ENCODE data around the gene SUMO2. TPM values are rescaled to one million over a fixed set of nuclear protein-coding genes. Genes with fewer than 3 reads are reported as not detected.

SUMO2 gene
- total and polyA plus RNA-seq, 2 of the 8 experiments (the other 6 are each of a cell fraction or from before 2014, with no cell fraction given): 184 to 779 TPM

- Histone ChIP-seq H3K23me2 (ENCODE audit: low read depth, low read length) (no peaks in the 10 kb centered on the region), H2BK20ac (ENCODE audit: low read length) (no peak overlapping the region), H4K20me1 (replicated peaks in 1 of 2; ENCODE audit: control insufficient read depth in 1 of 2, insufficient read depth in 2 of 2, low read length in 2 of 2) (no peaks in the 10 kb centered on the region), H3K79me1 (ENCODE audit: low read depth, low read length) (no peaks in the 10 kb centered on the region; the same call in 1 of the 2 replicates), H3K36me3 (ENCODE audit: control insufficient read depth in 2 of 4, insufficient read depth in 4 of 4, low read length in 3 of 4) (no peaks in the 10 kb centered on the region), H3K56ac (replicated peaks; ENCODE audit: insufficient read length, low read depth, low read length) (no peak overlapping the region), H3K9me3 (ENCODE audit: insufficient read depth in 2 of 2, low read depth in 1 of 2, low read length in 1 of 2) (no peaks in the 10 kb centered on the region), H2BK12ac (ENCODE audit: low read depth, low read length) (no peak overlapping the region), H3K4me3 (ENCODE audit: extremely low read depth in 1 of 4, insufficient read depth in 2 of 4, low read depth in 3 of 4, low read length in 4 of 4) (no peak overlapping the region), H3K4me2 (ENCODE audit: insufficient read depth in 1 of 2, low read depth in 2 of 2, low read length in 2 of 2) (no peak overlapping the region), H3K4ac (replicated peaks; ENCODE audit: insufficient read length, low read depth, low read length) (no peak overlapping the region), H2AK5ac (ENCODE audit: low read depth, low read length) (no peak overlapping the region), H2BK15ac (ENCODE audit: low read length) (no peak overlapping the region), H3K18ac (ENCODE audit: extremely low read depth, low read length) (no peak overlapping the region), H3K14ac (ENCODE audit: insufficient read length) (no peak overlapping the region), H3K27ac (ENCODE audit: low read depth, low read length) (no peak overlapping the region), H3K4me1 (replicated peaks in 1 of 4; ENCODE audit: control insufficient read depth in 3 of 4, insufficient read depth in 4 of 4, low read length in 3 of 4) (no peaks in the 10 kb centered on the region; a peak in 1 of 7 replicates), H3K9ac (replicated peaks in 1 of 4; ENCODE audit: extremely low read depth in 1 of 4, low read depth in 3 of 4, low read length in 3 of 4) (no peak overlapping the region), H4K8ac (ENCODE audit: extremely low read depth, insufficient read depth, low read length) (no peak overlapping the region), H4K5ac (ENCODE audit: insufficient read length, low read depth, low read length) (no peak overlapping the region), H3K23ac (ENCODE audit: insufficient read length) (no peak overlapping the region), H4K91ac (replicated peaks; ENCODE audit: insufficient read length, low read length) (no peak overlapping the region), H3K27me3 (replicated peaks in 1 of 4; ENCODE audit: control insufficient read depth in 3 of 4, extremely low read depth in 1 of 4, insufficient read depth in 3 of 4, low read length in 3 of 4) (no peaks in the 10 kb centered on the region), H2BK5ac (ENCODE audit: low read depth, low read length) (no peak overlapping the region), H2BK120ac (replicated peaks; ENCODE audit: low read depth, low read length) (no peak overlapping the region), H2AFZ (ENCODE audit: low read length) (no peak overlapping the region), H3K79me2 (ENCODE audit: control insufficient read depth in 1 of 2, insufficient read depth in 2 of 2, low read length in 2 of 2) (peaks cover 0 to under 1% of the 10 kb centered on the region in 2 experiments; a peak in 1 of 4 replicates)
- TF ChIP-seq RXRA (IDR thresholded peaks at IDR 0.05; ENCODE audit: insufficient read depth, low read depth, low read length) (no peak), FOSL1 (IDR thresholded peaks at IDR 0.05; ENCODE audit: insufficient read depth, low read depth, low read length) (no peak)
- FAIRE-seq (no peak), DNase-seq (ENCODE audit: low read depth in 1 of 2, low spot score in 2 of 2) (no peak)
- 95% methylated on average over 9 of the region's 9 CpGs; no CpG with 5 or more reads in 1 of the 2 experiments for WGBS, 2 experiments (ENCODE audit: extremely low coverage in 1 of 2, insufficient coverage in 1 of 2, insufficient read length in 1 of 2, insufficient replicate concordance in 2 of 2, low coverage in 1 of 2, low lambda C conversion rate in 2 of 2, missing lambda C conversion rate in 1 of 2)
- POLR2A ChIA-PET (ENCODE audit: partially characterized antibody): interaction anchor here (0.7 to 8.9 kb wide), 5 partner anchors 12 to 64 kb away, joined by 3 to 134 read pairs (median 3); partner anchors contain the start of genes JPT1 and NT5C
- CTCF ChIA-PET (ENCODE audit: partially characterized antibody): interaction anchor here (0.7 to 9.6 kb wide), 10 partner anchors 10 to 254 kb away, joined by 3 to 239 read pairs (median 6); partner anchors contain the start of gene NT5C
These were observed 66.0 kb downstream of the SUMO2 start for GRCh38 chr17:75116737-75117136.

Small RNAs within 50 kb of the gene (small RNA-seq; reads per million reads assigned to genes)
- not detected for gene RF00019 (ENCODE audit: insufficient read depth)

Other genes starting within 250 kb of the SUMO2 start
- not detected in 2 replicates for gene OTOP3, start 247.1 kb downstream of the SUMO2 start, total RNA-seq (2021; fragmentation: NEBNext Ultra II Directional; extraction: Animal tissue kit (Norgen Biotek cat#: 25700))
- gene OTOP3, start 247.1 kb downstream of the SUMO2 start, polyA plus RNA-seq (2011; rRNA removed): 0.05 and 0.09 TPM in 2 replicates
- 13.8 and 15.1 TPM in 2 replicates for gene HID1, start 210.2 kb downstream of the SUMO2 start, total RNA-seq (2021; fragmentation: NEBNext Ultra II Directional; extraction: Animal tissue kit (Norgen Biotek cat#: 25700))
- gene HID1, start 210.2 kb downstream of the SUMO2 start, polyA plus RNA-seq (2011; rRNA removed): 25.9 and 36.3 TPM in 2 replicates
- 38.1 and 40.5 TPM in 2 replicates for gene CDR2L, start 195.3 kb downstream of the SUMO2 start, total RNA-seq (2021; fragmentation: NEBNext Ultra II Directional; extraction: Animal tissue kit (Norgen Biotek cat#: 25700))
- gene CDR2L, start 195.3 kb downstream of the SUMO2 start, polyA plus RNA-seq (2011; rRNA removed): 20.4 and 26.8 TPM in 2 replicates
- gene MRPL58, start 170.3 kb downstream of the SUMO2 start, total RNA-seq (2021; fragmentation: NEBNext Ultra II Directional; extraction: Animal tissue kit (Norgen Biotek cat#: 25700)): 48.5 and 49.1 TPM in 2 replicates
- 43.2 and 43.6 TPM in 2 replicates for gene MRPL58, start 170.3 kb downstream of the SUMO2 start, polyA plus RNA-seq (2011; rRNA removed)
- gene ATP5PD, start 136.0 kb downstream of the SUMO2 start, total RNA-seq (2021; fragmentation: NEBNext Ultra II Directional; extraction: Animal tissue kit (Norgen Biotek cat#: 25700)): 326 and 335 TPM in 2 replicates
- gene ATP5PD, start 136.0 kb downstream of the SUMO2 start, polyA plus RNA-seq (2011; rRNA removed): 254 and 407 TPM in 2 replicates
- gene KCTD2, start 135.7 kb downstream of the SUMO2 start, total RNA-seq (2021; fragmentation: NEBNext Ultra II Directional; extraction: Animal tissue kit (Norgen Biotek cat#: 25700)): 33.7 and 34.1 TPM in 2 replicates
- gene KCTD2, start 135.7 kb downstream of the SUMO2 start, polyA plus RNA-seq (2011; rRNA removed): 32.6 and 36.8 TPM in 2 replicates
- gene SLC16A5, start 95.0 kb downstream of the SUMO2 start, total RNA-seq (2021; fragmentation: NEBNext Ultra II Directional; extraction: Animal tissue kit (Norgen Biotek cat#: 25700)): 16.6 and 17.1 TPM in 2 replicates
- gene SLC16A5, start 95.0 kb downstream of the SUMO2 start, polyA plus RNA-seq (2011; rRNA removed): 34.7 and 54.8 TPM in 2 replicates
- gene ARMC7, start 73.0 kb downstream of the SUMO2 start, total RNA-seq (2021; fragmentation: NEBNext Ultra II Directional; extraction: Animal tissue kit (Norgen Biotek cat#: 25700)): 13.6 TPM in 2 replicates
- 9.8 and 12.4 TPM in 2 replicates for gene ARMC7, start 73.0 kb downstream of the SUMO2 start, polyA plus RNA-seq (2011; rRNA removed)
- 52.1 and 66.9 TPM in 2 replicates for gene NT5C, start 51.2 kb downstream of the SUMO2 start, total RNA-seq (2021; fragmentation: NEBNext Ultra II Directional; extraction: Animal tissue kit (Norgen Biotek cat#: 25700))
- 66.4 and 98.6 TPM in 2 replicates for gene NT5C, start 51.2 kb downstream of the SUMO2 start, polyA plus RNA-seq (2011; rRNA removed)
- 340 and 369 TPM in 2 replicates for gene JPT1, start 28.4 kb downstream of the SUMO2 start, total RNA-seq (2021; fragmentation: NEBNext Ultra II Directional; extraction: Animal tissue kit (Norgen Biotek cat#: 25700))
- gene JPT1, start 28.4 kb downstream of the SUMO2 start, polyA plus RNA-seq (2011; rRNA removed): 154 and 216 TPM in 2 replicates
- gene NUP85, start 22.7 kb upstream of the SUMO2 start, total RNA-seq (2021; fragmentation: NEBNext Ultra II Directional; extraction: Animal tissue kit (Norgen Biotek cat#: 25700)): 97.4 and 98.5 TPM in 2 replicates
- gene NUP85, start 22.7 kb upstream of the SUMO2 start, polyA plus RNA-seq (2011; rRNA removed): 154 and 163 TPM in 2 replicates
- 54.2 and 60.0 TPM in 2 replicates for gene GGA3, start 78.6 kb upstream of the SUMO2 start, total RNA-seq (2021; fragmentation: NEBNext Ultra II Directional; extraction: Animal tissue kit (Norgen Biotek cat#: 25700))
- gene GGA3, start 78.6 kb upstream of the SUMO2 start, polyA plus RNA-seq (2011; rRNA removed): 40.6 and 53.8 TPM in 2 replicates
- gene MRPS7, start 78.9 kb upstream of the SUMO2 start, total RNA-seq (2021; fragmentation: NEBNext Ultra II Directional; extraction: Animal tissue kit (Norgen Biotek cat#: 25700)): 75.5 and 79.4 TPM in 2 replicates
- gene MRPS7, start 78.9 kb upstream of the SUMO2 start, polyA plus RNA-seq (2011; rRNA removed): 53.9 and 63.4 TPM in 2 replicates
- 16.1 and 17.5 TPM in 2 replicates for gene MIF4GD, start 88.3 kb upstream of the SUMO2 start, total RNA-seq (2021; fragmentation: NEBNext Ultra II Directional; extraction: Animal tissue kit (Norgen Biotek cat#: 25700))
- 51.1 and 60.6 TPM in 2 replicates for gene MIF4GD, start 88.3 kb upstream of the SUMO2 start, polyA plus RNA-seq (2011; rRNA removed)
- 28.6 and 33.3 TPM in 2 replicates for gene SLC25A19, start 106.5 kb upstream of the SUMO2 start, total RNA-seq (2021; fragmentation: NEBNext Ultra II Directional; extraction: Animal tissue kit (Norgen Biotek cat#: 25700))
- 32.6 and 34.2 TPM in 2 replicates for gene SLC25A19, start 106.5 kb upstream of the SUMO2 start, polyA plus RNA-seq (2011; rRNA removed)
- gene GRB2, start 222.7 kb upstream of the SUMO2 start, total RNA-seq (2021; fragmentation: NEBNext Ultra II Directional; extraction: Animal tissue kit (Norgen Biotek cat#: 25700)): 101 and 102 TPM in 2 replicates
- gene GRB2, start 222.7 kb upstream of the SUMO2 start, polyA plus RNA-seq (2011; rRNA removed): 44.2 and 51.8 TPM in 2 replicates

Data from H1 (cell line).